HG03025 (cell line): ENCODE measurements around the gene TRANK1.
"Not testable (repeated sequence)": the region's sequence is repeated elsewhere in the genome, so short reads cannot be mapped to it uniquely, and the experiment has no call there.

Source experiments
- ATAC-seq: cut with Tn5 transposase; IDR thresholded peaks from one replicate; pipeline ENCODE4 v1.9.1; 2021; ENCODE audit warnings: mild to moderate bottlenecking, moderate library complexity; ENCODE audit not compliant: unreplicated experiment, low FRiP score

The TRANK1 gene

DNA sequence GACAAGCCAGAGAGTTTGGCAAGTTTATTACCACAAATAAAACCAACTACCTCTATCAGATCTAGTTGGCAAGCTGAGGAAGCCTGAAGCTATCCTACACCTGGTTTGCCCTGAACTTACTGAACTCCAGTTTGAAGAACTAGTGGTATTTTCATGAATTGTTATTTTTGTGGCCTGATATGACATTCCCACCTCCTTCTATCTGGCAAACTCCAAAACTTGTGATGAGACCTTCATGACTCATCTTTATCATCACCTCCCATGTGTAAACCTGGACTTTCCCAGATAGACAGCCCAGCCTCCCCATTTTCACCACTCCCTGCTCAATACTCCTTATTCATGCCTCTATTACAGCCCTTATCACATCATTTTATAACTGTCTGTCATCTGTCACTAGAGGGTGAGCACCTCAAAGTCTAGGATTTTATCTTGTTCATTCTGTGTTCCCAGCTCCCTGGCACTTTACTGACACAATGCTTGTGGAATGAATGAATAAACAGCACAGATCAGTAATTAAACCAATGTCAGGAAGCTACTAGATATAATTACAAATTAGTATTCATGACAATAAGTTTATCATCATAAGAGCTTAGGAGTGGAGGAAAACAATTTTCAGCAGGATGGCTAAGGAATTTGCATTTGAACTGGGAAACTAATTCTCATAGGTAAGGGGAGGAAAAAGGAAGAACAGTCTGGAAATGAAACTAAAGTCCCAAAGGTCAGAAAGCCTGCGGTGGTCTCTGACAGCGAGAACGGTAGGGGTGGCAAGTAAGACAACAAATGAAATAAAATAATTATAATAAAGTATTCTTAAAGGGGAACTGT, 13.2 kb upstream of the TRANK1 start:
- ATAC-seq: no peak

DNA sequence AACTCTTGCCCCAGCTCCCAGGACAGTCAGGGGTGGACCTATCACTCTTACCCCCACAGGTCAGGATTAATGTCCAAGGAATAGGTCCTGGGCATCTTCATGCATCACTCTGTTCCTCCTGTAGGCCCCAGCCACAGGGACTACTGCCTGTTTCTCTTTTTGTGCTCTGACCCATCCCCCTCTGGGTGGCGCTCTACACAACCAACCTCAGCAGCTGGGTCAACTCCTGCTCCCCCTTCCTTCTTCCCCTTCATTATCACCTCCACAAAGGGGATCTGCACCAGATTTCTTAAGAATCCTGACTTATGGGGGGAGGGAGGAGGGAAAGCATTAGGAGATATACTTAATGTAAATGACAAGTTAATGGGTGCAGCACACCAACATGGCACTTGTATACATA, 12.2 kb upstream of the TRANK1 start:
- ATAC-seq: no peak

DNA sequence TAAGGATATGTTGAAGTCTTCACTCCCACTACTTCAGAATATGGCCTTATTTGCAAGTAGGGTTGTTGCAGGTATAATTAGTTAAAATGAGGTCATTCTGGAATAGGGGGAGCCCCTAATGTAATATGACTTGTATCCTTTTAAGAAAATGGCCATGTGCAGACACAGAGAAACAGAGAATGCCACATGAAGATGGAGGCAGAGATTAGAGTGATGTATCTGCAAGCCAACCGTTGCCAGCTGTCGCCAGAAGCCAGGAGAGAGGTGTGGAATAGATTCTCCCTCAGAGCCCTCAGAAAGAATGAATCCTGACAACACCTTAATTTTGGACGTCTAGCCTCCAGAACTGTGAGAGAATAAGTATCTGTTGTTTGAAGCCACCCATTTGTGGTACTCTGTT, 11.3 kb upstream of the TRANK1 start:
- ATAC-seq: no peak

DNA sequence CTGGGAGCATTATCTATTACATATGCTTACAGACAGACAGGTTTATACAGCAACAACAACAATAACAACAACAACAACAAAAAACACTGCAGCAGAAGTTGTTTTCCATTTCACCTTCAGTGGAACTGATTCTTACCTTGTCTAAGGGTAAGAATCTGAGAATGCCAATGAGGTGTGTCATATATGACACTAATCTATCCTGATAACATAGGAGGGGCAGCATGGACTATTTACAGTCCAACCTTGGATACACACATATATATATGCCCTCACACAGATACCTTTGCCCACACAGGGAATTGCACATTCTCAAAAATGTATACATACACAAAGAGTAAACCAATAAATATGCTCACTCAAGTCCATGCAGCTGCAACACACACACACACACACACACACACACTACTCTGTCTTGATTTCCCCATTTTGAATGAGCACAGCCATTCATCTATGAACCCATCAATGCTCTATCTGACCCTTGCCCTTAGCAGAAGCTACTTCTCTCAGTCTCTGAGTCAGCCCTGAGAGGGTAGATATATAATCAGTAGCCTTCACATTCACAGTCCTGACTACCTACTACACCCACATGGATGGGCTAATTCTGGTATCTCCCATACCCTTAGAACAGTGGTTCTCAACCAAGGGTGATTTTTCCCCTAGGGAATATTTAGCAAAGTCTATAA, 9.7 kb upstream of the TRANK1 start:
- no peak for ATAC-seq

DNA sequence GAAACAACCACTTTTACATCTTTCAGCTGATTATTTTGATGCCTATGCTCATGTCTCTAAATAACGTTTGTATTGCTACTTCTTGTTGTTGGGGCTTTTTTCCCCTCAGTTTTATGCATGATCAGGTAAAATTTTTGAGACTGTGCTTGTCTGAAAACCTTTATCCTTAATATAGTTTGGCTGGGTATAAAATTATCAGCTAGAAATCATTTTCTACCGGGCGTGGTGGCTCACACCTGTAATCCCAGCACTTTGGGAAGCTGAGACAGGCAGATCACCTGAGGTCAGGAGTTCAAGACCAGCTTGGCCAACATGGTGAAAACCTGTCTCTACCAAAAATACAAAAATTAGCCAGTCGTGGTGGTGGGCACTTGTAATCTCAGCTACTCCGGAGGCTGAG, 3.0 kb upstream of the TRANK1 start:
- ATAC-seq: not testable (repeated sequence)

DNA sequence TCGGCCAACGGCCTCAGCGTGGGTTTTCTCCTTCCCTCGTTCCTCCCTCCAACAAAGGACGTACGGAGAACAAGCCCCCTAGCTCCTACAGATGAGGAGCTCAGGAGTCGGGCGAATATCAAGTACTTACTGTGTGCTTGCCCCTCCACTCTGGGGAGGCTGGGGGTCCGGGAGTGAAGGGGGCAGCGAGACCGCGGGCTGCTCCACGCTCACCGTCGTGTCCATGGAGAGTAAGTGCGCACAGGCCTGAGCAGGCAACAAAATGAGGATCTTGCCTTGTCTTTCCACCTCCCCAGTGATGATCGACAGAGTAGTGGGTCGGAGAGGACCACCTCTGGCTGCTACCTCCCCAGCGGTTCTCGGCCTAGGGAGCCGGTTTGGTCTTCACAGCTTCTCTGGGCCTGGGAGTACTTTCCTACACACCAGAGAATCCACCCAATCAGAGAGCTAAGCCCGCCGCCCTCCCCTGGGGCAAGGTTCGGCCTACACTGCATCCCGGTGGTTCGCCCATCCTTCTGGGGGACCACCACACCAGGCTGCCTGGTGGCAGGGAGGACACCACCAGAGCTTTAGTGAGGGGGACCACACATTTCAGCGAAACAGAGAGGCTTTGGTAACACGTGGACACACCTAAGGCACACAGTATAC, 603 bp upstream of the TRANK1 start:
- no peak for ATAC-seq

DNA sequence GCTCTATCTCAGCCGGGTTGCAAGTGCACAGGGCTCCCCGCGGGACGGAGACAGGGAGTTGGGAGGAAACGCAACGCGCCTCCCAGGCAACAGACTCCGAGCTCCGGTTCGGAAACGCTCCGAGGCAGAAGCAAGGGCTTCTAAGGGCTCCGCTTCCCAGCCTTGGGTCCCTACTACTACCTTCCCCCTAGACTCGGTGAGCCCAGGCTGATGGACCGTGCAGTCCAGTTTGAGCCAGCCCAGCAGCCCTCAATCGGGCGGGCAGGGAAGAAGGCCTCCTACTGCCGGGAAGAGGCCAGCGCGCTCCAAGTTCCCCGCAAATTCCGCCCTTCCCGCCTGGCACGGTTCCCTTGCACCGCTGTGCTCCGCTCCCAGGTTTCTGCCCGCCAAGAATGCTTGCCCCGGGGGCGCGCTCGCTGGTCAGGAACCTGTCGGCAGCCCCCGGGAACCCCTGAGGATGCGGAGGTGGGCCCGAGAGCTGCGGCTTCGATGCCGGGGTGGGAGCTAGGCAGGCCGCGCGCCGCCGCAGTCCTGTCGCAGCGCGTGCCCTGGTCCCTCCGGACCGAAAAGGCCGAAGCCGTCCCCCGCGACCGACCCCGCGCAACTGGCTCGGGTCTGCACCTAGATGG, 728 bp downstream of the TRANK1 start:
- peak; percentile 37 for ATAC-seq

DNA sequence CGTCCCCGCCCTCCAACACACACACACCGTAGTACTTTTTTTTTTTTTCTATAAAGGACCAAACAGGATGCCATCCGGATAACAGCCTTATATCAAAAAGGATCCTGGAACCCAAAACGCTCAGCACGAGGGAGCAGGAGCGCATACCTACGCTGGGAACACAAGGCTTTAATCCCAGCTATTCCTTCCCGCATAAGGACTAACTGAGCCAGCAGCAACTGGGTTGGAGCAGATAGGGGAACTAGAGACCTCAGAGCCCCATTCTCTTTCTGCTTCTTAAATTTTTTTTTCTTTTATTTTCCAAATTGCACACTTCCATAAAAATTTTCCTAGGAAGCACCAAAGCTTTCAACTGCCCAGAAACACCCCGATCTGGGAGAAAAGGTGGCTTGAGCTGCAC, 1.3 kb downstream of the TRANK1 start:
- ATAC-seq: no peak

DNA sequence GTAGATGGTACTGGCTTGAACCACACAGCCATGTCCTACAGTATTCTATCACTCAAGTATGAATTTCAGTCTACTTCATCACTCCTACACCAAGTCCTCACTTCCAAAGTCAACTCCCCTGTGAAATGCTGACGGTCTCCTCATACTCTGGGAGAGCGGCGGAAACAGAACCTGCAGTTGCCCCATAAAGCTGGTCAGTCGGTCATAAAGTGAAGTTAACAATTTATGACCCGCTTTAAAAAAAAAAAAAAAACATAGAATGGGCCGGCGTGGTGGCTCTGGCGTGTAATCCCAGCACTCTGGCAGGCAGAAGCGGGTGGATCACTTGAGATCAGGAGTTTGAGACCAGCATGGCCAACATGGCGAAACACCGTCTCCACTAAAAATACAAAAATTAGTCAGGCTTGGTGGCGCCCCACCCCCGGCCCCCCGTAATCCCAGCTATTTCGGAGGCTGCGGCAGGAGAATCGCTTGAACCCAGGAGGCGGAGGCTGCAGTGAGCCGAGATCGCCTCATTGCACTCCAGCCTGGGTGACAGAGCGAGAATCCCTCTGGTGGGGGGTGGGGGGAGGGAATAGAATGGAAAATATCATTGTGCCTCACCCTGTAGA, 2.1 kb downstream of the TRANK1 start:
- no peak for ATAC-seq

DNA sequence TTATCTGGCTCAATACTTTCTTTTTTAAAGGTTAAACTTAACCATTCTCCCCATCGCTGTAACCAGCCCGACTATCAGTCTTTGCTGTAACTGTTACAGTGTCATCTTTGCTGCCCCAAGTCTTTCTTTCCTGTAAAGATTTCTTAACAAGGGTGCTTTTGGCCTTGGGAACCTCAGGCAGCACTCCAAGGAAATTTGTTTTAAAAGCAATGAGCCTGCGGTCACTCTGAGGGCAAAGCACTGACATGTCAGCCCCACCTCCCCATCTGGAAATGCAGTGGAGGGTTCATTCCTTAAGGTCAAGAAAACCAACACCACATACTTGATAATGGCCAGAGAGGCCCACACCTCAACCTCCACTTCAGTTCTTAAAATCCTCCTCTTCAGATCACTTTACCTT, 3.2 kb downstream of the TRANK1 start:
- no peak for ATAC-seq

DNA sequence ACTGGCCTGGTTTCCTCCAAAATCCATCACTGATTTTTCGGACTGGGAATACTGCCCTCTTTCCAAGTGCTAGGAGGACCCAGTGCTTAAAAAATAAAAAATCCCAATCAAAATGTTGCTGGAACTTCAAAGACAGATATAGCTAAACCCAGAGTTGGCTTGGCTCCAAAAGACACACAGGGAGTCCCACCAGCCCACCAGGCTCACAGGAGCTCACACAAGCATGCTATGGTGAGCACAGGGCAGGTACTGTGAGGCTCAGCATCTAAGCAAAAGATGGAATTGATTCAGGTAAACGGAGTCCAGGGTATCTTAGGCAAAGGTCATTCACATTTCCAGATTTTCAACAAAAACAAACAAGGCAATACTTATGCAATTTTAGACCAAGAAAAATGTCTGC, 3.7 kb downstream of the TRANK1 start:
- no peak for ATAC-seq

DNA sequence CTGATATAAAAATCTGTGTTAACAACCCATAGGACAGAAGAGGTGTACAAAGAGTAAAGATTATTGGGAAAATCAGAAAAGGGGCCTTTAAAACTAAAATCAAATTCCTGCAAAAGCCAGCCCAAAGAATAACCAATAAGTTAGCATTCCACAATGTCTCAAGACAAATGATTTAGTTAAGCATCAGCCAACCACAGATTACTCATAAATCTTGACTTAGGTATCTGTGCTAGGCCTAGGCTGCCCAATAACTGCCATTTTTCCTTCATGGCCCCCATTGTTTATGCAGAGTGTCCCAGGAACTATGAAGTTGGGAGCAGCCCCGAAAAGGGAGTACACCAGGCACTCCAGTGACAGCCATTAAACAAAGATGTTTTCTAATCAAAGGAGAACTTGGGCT, 7.4 kb downstream of the TRANK1 start:
- ATAC-seq: no peak

DNA sequence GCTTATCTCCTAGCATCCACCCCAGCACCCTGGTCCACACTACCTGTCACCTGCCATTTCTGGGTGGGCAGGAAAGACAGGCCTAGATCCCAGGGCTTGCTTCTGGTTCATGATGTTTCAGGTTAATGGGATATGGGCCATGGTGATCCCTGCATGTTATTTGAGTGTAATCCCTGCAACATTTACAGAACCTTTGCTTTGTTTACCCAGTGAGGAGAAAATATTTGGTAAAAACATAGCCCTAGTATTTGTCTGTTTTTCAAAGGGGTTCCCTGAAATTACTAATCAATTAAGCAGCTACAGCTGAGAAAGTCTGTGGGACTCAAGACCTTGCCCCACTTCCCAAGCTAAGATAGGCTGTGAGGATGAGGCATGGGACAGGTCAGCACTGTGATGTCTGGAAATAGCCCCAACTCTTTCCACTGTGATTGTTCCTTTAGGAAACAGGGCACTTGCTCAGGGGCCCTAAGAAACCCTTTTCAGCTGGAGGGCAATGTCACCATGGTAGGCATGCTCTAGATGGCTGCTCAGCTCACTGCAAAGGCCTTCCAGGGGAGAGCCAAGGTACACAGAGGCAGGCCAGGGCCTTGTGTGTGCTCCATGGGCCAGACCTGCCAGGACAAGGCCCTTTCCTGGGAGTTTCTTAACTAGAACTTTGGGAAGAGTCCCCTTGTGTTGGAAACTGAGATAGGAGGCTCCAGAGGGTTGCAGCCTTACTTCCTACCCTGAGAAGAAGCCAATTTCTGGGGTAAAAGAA, 11.1 kb downstream of the TRANK1 start:
- ATAC-seq: no peak

DNA sequence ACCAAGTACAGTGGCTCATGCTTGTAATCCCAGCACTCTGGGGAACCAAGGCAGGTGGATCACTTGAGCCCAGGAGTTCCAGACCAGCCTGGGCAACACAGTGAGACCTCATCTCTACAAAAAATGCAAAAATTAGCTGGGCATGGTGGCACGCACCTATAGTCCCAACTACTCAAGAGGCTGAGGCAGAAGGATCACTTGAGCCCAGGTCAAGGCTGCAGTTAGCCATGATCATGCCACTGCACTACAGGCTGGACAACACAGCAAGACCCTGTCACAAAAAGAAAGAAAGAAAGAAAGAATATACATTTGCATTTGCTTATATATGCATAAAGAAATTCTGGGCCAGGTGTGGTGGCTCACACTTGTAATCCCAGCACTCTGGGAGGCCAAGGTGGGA, 13.4 kb downstream of the TRANK1 start:
- ATAC-seq: not testable (repeated sequence)

DNA sequence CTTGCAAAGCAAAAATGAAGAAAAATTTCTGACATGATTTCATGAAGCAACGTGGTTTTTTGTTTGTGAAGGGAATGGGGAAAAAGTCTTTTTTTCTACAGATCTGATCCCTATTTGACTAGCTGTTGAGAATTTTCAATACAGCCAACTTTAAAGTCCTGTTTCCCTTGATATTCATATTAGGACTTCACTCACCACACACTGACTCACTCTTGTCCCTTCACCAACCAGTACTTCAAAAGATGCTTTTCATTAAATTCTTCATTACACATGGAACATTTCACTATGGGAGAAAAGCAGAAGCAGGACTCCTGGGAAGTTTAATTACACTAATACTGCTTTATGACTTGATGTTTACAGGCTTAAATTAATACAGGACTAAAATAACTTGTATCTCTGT, 16.6 kb downstream of the TRANK1 start:
- no peak for ATAC-seq

DNA sequence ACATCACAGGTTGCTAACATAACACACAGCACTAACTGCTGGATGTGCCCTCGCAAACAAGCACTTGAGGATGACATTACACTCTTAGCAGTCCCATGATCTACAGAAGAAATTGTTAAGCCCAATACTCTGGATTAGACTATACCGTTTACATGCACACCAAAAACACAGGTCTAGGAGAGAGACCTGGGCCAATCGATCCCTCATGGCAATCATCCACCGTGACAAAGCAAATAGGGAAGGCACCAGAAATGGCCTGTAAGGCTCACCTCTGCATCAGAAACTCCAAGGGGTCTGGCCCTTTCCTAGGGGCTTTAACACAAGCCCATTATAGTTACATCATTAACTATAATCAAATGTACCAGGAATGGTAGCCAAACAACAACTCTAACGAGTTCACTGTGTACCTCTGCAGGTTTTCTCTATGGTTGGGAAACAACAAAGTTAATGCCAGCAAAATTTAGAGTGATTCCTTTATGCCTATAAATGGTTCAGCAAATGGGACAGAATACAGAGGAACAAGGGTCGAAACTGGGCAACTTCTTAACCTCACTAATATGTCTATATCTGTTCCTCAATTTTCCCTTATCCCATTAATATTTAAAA, 18.5 kb downstream of the TRANK1 start:
- no peak for ATAC-seq

DNA sequence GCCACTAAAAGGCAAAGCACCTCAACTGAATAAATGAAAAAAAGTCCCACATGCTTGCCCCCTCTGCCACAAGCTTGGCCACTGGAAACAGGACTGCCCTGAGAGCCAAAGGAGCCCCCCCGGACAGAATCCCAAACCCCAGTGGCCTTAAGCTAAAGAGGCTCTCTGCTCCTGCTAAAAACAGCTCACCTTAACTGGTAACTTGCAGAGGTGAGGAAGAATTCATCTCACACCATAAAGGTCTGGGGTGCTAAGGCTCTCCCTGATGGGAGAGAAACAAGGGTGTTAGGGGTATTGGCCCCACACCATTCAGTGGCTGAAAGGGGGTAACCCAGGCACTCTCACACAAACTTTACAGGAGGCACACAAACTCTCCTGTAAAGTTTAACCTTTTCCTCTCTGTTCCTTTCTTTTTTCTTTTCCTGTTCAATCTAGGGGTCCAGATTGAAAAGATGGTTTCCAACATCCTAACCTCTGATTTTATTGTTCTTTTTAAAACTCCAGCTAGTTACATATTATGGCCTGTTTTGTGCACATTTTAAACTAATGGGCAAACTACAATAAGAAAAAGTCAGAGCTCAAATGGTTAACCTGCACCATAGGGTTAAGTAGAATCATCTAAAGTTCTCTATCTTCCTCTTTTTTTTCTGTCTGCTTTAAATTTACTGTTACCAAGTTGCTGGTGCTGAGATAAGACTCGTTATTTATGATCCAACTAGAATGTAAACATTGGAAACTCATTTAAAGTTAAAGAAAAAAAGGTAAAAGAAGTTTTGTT, 19.9 kb downstream of the TRANK1 start:
- no peak for ATAC-seq

DNA sequence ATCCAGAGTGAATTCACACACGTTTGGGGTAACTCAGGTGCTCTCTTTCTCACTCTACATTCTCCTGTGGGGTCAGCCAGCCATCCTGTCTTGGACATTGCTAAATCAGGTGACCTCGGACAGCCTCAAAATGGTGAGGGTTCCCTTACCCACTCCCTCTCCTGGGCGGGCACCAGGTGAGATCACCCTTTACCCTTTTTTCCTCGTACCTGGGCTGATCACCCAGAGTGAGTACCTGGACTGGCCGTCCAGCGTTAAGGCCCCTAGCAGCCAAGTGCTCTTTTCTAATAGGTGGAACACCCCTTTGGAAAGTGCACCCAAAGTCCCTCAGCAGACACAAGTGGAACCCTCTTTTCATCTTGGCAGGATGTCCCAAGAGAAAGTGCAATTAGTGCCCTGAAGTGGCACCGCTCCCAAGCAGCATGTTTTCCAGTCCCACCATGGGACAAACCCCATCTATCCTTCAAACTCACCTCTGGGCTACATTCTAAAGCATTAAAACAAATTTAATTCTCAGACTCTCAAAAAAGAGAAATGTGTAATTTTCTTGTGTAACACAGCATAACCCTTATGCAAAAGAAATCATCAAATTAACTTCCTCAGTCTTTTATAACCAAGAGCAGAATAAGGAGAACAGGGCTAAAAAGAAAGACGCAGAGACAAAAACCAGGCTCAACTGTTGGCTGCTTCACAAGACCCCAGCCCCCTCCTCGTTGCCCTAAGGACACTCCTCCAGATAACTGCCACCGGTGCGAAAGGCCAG, 20.7 kb downstream of the TRANK1 start:
- ATAC-seq: no peak
